Measurements from ENCODE around the gene JAKMIP3.

DNA sequence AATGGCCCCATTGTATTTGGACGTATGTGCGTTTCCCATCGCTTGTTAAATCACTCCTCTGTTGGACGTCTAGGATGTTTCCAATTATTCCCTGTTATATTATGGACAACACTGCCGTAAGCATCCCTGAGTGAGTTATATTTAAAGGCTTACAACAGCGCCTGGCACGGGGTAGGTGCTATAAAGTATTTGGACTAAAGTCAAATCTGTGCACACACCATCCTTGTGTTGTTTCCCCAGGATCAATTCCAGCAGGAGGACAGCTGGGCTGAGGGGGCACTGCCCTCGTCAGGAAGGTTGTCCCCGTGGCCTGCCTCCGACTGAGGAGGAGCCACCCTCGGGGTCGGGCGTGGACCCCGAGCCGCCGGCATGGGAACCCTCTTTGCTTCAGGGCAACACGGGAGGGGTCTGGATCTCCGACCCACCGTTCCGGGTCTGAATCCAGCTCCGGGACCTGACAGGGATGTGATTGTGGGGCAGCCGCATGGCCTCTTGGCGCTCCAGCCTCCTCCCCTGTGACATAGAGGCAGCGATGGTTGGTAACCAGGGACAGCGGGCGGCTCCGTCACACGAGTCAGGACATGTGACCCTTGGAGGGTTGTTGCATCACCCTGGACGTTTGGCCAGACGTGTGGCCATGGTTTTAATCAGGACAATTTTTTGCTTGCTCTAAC, 1.5 kb upstream of the JAKMIP3 start:
- TF ChIP-seq, protein P1, sequence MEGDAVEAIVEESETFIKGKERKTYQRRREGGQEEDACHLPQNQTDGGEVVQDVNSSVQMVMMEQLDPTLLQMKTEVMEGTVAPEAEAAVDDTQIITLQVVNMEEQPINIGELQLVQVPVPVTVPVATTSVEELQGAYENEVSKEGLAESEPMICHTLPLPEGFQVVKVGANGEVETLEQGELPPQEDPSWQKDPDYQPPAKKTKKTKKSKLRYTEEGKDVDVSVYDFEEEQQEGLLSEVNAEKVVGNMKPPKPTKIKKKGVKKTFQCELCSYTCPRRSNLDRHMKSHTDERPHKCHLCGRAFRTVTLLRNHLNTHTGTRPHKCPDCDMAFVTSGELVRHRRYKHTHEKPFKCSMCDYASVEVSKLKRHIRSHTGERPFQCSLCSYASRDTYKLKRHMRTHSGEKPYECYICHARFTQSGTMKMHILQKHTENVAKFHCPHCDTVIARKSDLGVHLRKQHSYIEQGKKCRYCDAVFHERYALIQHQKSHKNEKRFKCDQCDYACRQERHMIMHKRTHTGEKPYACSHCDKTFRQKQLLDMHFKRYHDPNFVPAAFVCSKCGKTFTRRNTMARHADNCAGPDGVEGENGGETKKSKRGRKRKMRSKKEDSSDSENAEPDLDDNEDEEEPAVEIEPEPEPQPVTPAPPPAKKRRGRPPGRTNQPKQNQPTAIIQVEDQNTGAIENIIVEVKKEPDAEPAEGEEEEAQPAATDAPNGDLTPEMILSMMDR (conservative IDR thresholded peaks at IDR 0.05): no peak
- TF ChIP-seq EZH2 (IDR thresholded peaks at IDR 0.05; ENCODE audit: low read depth): no peak
